HG02642 (cell line): ENCODE measurements around the gene AIFM2.
"Not testable (repeated sequence)": the region's sequence is repeated elsewhere in the genome, so short reads cannot be mapped to it uniquely, and the experiment has no call there.

Experiments
- ATAC-seq: cut with Tn5 transposase; IDR thresholded peaks from one replicate; pipeline ENCODE4 v1.9.1; 2021; ENCODE audit warnings: mild to moderate bottlenecking; ENCODE audit not compliant: unreplicated experiment, poor library complexity

The AIFM2 gene

GRCh38 chr10:70124415-70124814 is 8.2 kb downstream of the AIFM2 start:
- no peak for ATAC-seq

DNA sequence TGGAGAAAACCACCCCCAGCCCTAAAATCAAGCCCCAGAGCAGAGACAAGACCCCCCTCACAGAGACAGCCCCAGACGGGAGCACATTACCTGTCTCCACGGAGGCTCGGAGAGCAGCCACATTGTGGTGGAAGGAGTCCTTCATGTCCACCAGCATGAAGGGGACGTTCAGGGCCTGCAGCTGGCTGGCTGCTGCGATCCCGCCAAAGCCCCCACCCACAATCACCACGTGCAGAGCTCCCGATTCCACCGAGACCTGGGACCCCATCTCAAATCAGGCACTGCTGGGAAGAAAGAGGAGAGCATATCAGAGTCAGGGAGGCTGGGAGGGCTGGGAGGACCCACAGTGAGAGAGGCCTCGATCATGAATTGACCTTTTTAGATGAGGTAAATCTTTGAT is 8.8 kb downstream of the AIFM2 start:
- ATAC-seq: no peak

DNA sequence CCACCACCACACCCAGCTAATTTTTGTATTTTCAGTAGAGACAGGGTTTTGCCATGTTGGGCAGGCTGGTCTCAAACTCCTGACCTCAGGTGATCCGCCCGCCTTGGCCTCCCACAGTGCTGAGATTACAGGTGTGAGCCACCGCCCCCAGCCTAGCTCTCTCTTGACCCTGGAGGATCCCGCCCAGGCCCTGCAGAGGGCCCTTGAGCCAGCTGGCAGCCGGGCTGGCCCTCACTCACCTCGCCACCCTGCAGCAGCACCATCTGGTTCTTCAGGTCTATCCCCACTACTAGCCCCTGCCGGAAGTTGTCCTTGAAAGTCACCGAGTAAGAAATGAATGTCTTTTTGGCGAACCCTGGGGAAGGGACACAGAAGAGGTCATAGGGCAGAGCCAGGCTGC is 9.5 kb downstream of the AIFM2 start:
- ATAC-seq: not testable (repeated sequence)

DNA sequence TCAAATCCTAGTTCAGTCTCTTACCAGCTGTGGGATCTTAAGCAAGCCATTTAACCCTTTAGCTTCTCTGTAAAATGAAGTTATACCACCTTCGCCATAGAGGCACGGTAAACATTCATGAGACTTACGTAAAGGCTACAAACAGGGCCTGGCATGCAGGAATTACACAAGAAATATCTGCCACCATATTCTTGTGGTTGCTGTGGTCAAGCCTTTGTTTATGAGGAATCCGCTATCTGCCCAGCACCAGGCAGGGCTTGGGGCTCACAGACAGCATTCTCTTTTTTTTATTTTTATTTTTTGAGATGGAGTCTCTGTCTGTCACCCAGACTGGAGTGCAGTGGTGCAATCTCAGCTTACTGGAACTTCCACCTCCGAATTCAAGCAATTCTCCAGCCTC is 9.9 kb downstream of the AIFM2 start:
- ATAC-seq: no peak

GRCh38 chr10:70121281-70121949 is 11.2 kb downstream of the AIFM2 start:
- no peak for ATAC-seq

GRCh38 chr10:70120417-70120816 is 12.2 kb downstream of the AIFM2 start:
- no peak for ATAC-seq

DNA sequence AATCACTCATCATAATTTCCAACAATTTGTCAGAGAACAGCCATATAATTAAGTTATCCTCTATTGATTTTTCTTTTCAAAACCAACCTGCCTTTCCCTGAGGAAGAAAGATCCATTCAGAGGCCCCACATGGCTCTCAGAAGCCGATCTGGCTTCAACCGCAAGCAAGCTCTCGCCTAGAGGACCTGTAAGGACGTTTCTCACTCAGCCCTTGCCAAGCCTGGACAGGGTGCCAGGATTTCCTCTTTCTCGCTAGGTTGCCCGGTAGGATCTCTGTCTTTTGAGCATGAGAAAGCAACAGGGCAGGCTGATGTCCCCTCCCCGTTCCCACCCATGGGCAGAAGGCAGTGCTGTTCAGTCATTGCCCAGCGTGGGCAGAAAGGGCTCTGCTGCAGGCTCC is 13.0 kb downstream of the AIFM2 start:
- no peak for ATAC-seq

DNA sequence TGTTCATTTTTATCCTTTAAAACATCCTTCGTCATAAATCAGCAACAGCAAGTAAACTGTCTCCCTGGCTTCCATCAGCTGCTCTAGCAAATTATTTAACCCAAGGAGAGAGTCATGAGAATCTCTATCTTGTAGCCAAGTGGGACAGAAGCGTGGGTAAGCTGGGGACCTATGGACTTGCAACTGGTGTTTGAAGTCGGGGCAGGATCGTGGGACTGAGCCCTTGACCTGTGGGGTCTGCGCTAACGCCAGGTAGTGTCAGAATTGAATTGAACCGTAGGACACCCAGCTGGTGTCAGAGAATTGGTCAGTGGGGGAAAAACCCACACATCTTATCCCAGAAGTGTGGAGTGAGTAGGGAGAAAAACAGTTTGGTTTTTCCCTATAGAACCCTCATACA is 13.4 kb downstream of the AIFM2 start:
- no peak for ATAC-seq

DNA sequence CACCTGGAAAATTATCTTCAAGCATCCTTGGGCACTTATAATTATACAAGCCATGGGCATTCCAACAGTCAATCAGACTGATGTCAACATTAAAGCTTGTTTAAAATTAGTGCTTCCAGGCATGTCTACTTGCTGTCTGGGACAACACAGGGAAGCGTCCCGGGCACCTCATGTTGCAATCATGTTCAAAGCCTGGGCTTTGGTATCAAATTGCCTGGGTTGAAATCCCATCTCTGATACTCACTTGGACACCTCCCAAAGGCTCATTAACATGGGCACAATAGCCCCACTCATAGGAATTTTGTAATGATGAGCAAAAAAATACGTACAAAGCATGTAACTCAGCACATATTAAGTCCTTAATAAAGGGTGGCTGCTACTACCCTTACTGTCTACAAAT is 14.4 kb downstream of the AIFM2 start:
- ATAC-seq: no peak

GRCh38 chr10:70117646-70118045 is 15.0 kb downstream of the AIFM2 start:
- ATAC-seq: no peak

GRCh38 chr10:70115948-70116682 is 16.5 kb downstream of the AIFM2 start:
- peak; percentile 58 for ATAC-seq

- ATAC-seq: no peak
These were observed 17.7 kb downstream of the AIFM2 start for GRCh38 chr10:70114902-70115301.

DNA sequence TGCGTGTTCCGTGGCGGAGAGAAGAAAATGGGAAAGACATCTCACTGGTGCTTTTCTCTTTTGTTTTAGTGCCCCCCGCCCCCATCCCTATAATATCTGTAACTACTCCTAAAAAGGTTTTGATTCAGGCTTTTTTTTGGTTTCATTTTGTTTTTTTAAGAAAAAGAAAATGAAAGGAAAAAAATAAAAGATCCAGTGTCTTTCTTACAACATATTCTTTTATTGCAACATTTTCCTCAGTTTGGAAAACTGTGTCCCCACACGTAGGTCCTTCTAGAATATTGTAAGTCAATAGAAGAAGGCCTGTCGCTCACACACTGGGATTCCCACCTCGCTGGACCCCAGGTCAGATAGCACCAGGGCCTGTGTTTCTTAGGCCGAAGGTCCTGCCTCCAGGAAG is 20.6 kb downstream of the AIFM2 start:
- ATAC-seq: no peak

DNA sequence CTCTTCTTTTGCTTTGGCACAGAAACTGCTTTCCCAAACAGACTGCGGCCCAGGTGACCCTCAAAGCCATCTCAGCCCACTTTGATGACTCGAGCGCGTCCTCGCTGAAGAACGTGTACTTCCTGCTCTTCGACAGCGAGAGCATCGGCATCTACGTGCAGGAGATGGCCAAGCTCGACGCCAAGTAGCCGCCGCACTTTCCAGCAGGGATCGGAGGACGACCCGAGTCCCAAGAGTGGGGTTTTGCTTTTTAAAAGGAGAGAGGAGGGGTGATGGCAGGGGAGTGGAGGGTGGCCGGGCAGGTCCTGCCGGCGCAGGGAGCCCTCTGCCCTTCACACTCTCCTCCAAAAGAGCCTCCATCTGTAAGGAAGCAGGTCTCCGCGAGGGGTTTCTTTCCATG is 21.1 kb downstream of the AIFM2 start:
- ATAC-seq: no peak

GRCh38 chr10:70109064-70109729 is 23.4 kb downstream of the AIFM2 start:
- no peak for ATAC-seq

GRCh38 chr10:70106958-70107791 is 25.4 kb downstream of the AIFM2 start:
- peak; percentile 75 for ATAC-seq

- no peak for ATAC-seq
These were observed 31.0 kb downstream of the AIFM2 start for GRCh38 chr10:70101668-70102067.

- ATAC-seq: not testable (repeated sequence)
These were observed 31.5 kb downstream of the AIFM2 start for GRCh38 chr10:70101068-70101562.

DNA sequence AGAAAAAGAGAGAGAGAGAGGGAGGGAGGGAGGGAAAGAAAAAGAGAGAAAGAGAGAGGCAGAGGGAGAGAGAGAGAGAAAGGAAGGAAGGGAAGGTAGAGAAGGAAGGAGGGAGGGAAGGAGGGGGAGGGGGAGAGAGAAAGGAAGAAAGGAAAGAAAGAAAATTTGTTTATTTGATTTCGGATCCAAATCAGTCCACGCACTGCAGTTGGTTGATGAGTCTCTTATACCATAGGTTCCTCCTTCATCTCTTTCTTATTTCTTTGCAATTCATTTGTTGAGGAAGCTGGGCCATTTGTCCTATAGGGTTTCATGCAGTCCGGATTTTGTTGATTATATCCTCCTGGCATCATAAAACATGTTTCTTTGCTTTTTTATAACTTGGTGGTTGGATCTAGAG is 34.4 kb downstream of the AIFM2 start:
- no peak for ATAC-seq

DNA sequence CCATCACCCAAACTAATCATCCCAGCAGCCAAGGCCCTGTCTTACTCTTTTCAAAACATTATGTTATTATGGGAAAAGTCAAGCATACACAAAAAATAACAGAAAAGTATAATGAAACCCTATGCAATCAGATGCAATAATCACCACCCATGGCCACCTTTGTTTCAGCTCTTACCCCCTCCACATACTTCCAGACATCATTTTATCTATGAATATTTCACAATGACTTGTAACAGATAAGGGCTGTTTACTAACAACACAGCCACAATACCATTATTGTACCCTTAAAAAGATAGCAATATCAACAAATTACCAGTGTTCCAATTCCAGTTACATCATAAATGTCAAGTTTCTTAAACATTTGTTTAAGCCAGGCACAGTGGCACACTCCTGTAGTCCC is 35.2 kb downstream of the AIFM2 start:
- ATAC-seq: no peak
